ENCODE measurements around the gene COMMD1. TPM values are rescaled to one million over a fixed set of nuclear protein-coding genes. Genes with fewer than 3 reads are reported as not detected.

The COMMD1 gene
- total and polyA plus RNA-seq, 3 experiments from 2014 or later, result 36.4 to 54.6 (median 41.2) TPM

DNA sequence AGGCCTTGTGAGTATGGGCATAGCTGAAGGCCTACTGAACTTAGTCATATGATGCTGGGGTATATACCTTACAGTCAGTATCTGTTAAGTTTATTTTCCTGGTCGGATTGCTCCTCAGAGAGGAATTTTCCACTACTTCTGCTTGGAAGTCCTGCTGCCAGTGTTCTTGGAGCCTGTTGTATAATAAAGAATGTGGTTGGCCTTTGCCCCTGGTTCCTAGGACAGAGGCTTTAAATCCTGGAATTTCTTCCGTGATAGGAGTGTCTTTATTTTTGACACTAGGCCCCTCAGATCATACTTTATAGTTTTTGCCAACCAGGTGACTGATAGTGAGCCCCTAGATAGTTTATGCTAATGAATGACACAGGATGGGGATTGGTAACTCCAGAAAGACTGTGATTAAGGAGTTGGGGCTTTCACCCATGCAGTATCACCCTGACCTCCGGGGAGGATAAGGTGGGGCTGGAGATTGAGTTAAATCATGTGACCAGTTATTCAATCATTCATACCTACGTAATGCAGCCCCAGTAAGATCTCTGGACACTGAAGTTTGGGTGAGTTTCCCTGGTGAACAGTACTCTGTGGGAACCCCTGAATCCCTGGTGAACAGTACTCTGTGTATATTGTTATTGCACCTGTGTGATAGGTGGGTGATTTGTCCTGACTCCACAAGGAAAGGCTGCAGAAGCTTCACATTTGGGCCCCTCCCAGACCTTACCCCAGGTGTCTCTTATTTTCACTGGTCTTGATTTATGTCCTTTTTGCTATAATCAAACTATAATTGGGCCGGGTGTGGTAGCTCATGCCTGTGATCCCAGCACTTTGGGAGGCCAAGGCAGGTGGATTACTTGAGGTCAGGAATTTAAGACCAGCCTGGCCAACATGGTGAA, 56.9 kb downstream of the COMMD1 start:
- H3K27me3 Mint-ChIP-seq, result no peaks in the 10 kb centered on the region
- Histone ChIP-seq H3K4me1 (ENCODE audit: insufficient read depth, low read length) (no peaks in the 10 kb centered on the region), H3K27me3 (ENCODE audit: insufficient read depth, low read length, poor library complexity, severe bottlenecking) (no peaks in the 10 kb centered on the region), H3K9me3 (ENCODE audit: low read length) (no peaks in the 10 kb centered on the region), H3K4me3 (ENCODE audit: low read length) (no peak overlapping the region), H3K36me3 (ENCODE audit: insufficient read depth, low read length) (no peaks in the 10 kb centered on the region), H3K27ac (ENCODE audit: low read depth, low read length) (no peak overlapping the region)
- peaks cover 9 to 15% (median 12%) of the 10 kb centered on the region in 3 donors for H3K4me1 Mint-ChIP-seq
- POLR2A ChIA-PET, result no interaction called here
- no peaks in the 10 kb centered on the region for H3K9me3 Mint-ChIP-seq
- H3K4me3 Mint-ChIP-seq, result no peak overlapping the region
- CTCF ChIA-PET, result no interaction called here
- H3K27ac Mint-ChIP-seq, result no peak overlapping the region
- DNase-seq, result no peak
- peaks cover 0 to 5% (median 3%) of the 10 kb centered on the region in 3 donors for H3K36me3 Mint-ChIP-seq

DNA sequence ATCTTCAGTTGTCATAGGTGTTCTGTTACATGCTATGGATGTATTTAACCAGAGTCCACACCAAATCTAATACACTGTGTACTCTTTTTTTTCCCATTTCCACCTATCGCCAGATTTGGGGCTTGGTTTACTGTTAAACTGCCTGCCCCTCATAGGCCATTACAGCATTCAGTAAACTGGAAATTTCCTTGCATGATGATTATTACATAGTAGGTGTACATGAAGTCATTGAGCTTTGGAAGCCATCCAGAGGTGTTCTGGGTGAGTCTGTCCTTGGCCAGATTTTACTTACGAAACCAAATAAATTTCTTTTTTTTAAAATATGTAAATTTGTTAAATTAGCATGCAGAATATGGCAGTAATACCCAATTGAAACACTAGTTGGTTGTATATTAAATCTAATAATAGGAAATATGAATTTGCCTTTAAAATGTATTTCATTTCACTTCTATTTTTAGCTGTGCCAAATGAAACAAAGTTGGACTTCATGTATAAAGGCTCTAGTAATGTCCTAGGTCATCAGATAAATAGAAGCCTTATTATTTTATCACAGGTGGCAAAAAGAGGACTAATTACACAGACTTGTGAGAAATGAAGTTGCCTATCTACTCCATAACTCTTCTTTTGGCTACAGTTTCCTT, 60.7 kb downstream of the COMMD1 start:
- H3K4me1 ChIP-seq (ENCODE audit: insufficient read depth, low read length), result no peaks in the 10 kb centered on the region
- H3K36me3 Mint-ChIP-seq, result peaks cover 0 to 1% (median 0%) of the 10 kb centered on the region in 3 donors
- no peak overlapping the region for H3K27ac ChIP-seq (ENCODE audit: low read depth, low read length)
- POLR2A ChIA-PET, result no interaction called here
- H3K27me3 Mint-ChIP-seq, result no peaks in the 10 kb centered on the region
- peaks cover 3 to 9% (median 7%) of the 10 kb centered on the region in 3 donors for H3K4me1 Mint-ChIP-seq
- H3K4me3 ChIP-seq (ENCODE audit: low read length), result no peak overlapping the region
- no peaks in the 10 kb centered on the region for H3K36me3 ChIP-seq (ENCODE audit: insufficient read depth, low read length)
- H3K4me3 Mint-ChIP-seq, result no peak overlapping the region
- no peaks in the 10 kb centered on the region for H3K27me3 ChIP-seq (ENCODE audit: insufficient read depth, low read length, poor library complexity, severe bottlenecking)
- no peak for DNase-seq
- no peak overlapping the region for H3K27ac Mint-ChIP-seq
- H3K9me3 Mint-ChIP-seq, result no peaks in the 10 kb centered on the region
- no peaks in the 10 kb centered on the region for H3K9me3 ChIP-seq (ENCODE audit: low read length)
- CTCF ChIA-PET, result no interaction called here

DNA sequence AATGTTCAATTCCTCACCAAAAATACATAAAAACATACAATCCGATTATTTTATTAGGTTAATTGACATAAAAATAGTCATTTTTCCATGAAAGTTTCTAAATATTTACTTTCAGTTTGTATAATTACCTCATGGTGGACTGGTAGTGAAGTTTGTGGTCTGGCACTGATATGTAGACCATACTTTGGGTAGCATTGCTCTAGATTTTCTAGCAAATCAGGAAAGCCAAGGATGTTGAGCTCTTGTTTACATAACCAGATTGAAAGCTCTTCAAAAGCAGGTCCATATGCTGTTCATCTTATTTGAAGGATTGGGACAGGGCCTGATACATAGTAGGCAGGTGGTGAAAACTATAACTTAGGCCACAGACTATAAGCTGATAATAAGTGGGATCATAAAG, 61.8 kb downstream of the COMMD1 start:
- peaks cover 0 to 2% (median 0%) of the 10 kb centered on the region in 3 donors for H3K36me3 Mint-ChIP-seq
- no peak overlapping the region for H3K27ac Mint-ChIP-seq
- no peak overlapping the region for H3K4me3 ChIP-seq (ENCODE audit: low read length)
- H3K4me1 Mint-ChIP-seq, result peaks cover 3 to 9% (median 7%) of the 10 kb centered on the region in 3 donors
- H3K9me3 Mint-ChIP-seq, result no peaks in the 10 kb centered on the region
- ChIA-PET POLR2A (no interaction called here), CTCF (no interaction called here)
- H3K27me3 ChIP-seq (ENCODE audit: insufficient read depth, low read length, poor library complexity, severe bottlenecking), result no peaks in the 10 kb centered on the region
- no peaks in the 10 kb centered on the region for H3K36me3 ChIP-seq (ENCODE audit: insufficient read depth, low read length)
- H3K27me3 Mint-ChIP-seq, result no peaks in the 10 kb centered on the region
- H3K4me1 ChIP-seq (ENCODE audit: insufficient read depth, low read length), result no peaks in the 10 kb centered on the region
- H3K9me3 ChIP-seq (ENCODE audit: low read length), result no peaks in the 10 kb centered on the region
- H3K4me3 Mint-ChIP-seq, result no peak overlapping the region
- H3K27ac ChIP-seq (ENCODE audit: low read depth, low read length), result no peak overlapping the region
- no peak for DNase-seq

DNA sequence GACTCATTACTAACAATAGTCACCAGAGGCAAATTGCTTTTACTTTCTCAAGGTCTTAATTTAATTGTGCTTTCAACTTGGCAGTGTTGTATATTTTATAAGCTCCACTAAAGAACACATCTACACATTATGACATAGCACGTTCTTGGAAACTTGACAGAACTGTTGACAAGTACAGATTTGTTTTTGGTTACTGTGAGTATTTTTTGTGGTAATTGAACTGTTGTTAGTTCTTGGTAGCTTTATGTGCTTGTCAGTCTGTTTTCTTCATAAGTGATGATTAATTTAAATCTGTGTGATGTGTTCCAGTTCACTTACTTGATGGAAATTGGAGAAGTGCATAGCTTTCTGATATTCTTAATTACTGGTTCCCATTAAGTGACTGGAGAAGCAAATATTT, 63.9 kb downstream of the COMMD1 start:
- H3K27ac ChIP-seq (ENCODE audit: low read depth, low read length), result no peak overlapping the region
- H3K27me3 Mint-ChIP-seq, result no peaks in the 10 kb centered on the region
- CTCF ChIA-PET, result no interaction called here

DNA sequence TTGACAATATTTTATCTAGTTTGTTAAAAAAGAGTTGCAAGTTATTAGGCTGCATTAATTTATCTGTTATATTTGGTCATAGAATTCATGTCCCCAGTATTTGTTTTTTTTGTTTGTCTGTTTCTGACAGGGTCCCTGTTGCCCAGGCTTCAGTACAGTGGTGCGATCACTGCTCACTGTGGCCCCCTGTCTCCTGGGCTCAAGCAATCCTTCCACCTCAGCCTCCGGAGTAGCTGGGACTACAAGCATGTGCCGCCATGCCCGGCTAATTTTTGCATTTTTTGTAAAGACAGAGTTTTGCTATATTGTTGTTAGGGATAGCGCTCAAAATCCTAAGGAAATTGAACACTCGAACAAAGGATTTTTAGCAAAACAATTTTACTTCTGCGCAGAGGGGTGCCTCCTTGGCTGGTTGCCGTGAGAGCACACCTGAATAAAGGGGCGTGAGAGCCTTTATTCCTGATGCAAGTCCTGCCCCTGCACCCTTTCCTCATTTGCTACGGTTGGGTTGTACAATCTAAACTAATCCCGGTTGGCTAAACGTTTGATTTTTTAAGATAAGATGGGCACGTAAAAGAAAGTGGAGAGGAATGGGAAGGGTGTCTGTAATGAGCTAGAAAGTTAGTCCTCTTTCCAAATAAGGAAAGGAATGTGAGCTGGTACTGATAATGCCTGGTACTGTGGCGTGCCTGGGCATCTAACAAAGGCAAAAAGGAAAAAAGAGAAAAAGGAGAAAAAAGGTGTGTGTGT, 65.5 kb downstream of the COMMD1 start:
- no peak overlapping the region for H3K4me3 Mint-ChIP-seq
- H3K27ac Mint-ChIP-seq, result peak overlapping the region in 1 of 8 donors; percentile 69
- Histone ChIP-seq H3K36me3 (ENCODE audit: insufficient read depth, low read length) (no peaks in the 10 kb centered on the region), H3K4me1 (ENCODE audit: insufficient read depth, low read length) (no peaks in the 10 kb centered on the region), H3K27me3 (ENCODE audit: insufficient read depth, low read length, poor library complexity, severe bottlenecking) (no peaks in the 10 kb centered on the region), H3K4me3 (ENCODE audit: low read length) (no peak overlapping the region), H3K9me3 (ENCODE audit: low read length) (no peaks in the 10 kb centered on the region), H3K27ac (ENCODE audit: low read depth, low read length) (no peak overlapping the region)
- peaks cover 3 to 16% (median 7%) of the 10 kb centered on the region in 3 donors for H3K4me1 Mint-ChIP-seq
- H3K36me3 Mint-ChIP-seq, result peaks cover 0 to 4% (median 0%) of the 10 kb centered on the region in 3 donors
- H3K27me3 Mint-ChIP-seq, result no peaks in the 10 kb centered on the region
- POLR2A ChIA-PET, result no interaction called here
- DNase-seq, result no peak
- H3K9me3 Mint-ChIP-seq, result no peaks in the 10 kb centered on the region
- CTCF ChIA-PET, result no interaction called here

More for the DNA sequence above, 63.9 kb downstream of the COMMD1 start:
- H3K36me3 Mint-ChIP-seq, result peaks cover 0 to 2% (median 0%) of the 10 kb centered on the region in 3 donors
- Histone ChIP-seq H3K9me3 (ENCODE audit: low read length) (no peaks in the 10 kb centered on the region), H3K4me3 (ENCODE audit: low read length) (no peak overlapping the region), H3K4me1 (ENCODE audit: insufficient read depth, low read length) (no peaks in the 10 kb centered on the region), H3K36me3 (ENCODE audit: insufficient read depth, low read length) (no peaks in the 10 kb centered on the region), H3K27me3 (ENCODE audit: insufficient read depth, low read length, poor library complexity, severe bottlenecking) (no peaks in the 10 kb centered on the region)
- DNase-seq, result no peak
- no peaks in the 10 kb centered on the region for H3K9me3 Mint-ChIP-seq
- H3K4me3 Mint-ChIP-seq, result no peak overlapping the region
- peaks cover 3 to 9% (median 7%) of the 10 kb centered on the region in 3 donors for H3K4me1 Mint-ChIP-seq
- H3K27ac Mint-ChIP-seq, result no peak overlapping the region
- POLR2A ChIA-PET, result no interaction called here

DNA sequence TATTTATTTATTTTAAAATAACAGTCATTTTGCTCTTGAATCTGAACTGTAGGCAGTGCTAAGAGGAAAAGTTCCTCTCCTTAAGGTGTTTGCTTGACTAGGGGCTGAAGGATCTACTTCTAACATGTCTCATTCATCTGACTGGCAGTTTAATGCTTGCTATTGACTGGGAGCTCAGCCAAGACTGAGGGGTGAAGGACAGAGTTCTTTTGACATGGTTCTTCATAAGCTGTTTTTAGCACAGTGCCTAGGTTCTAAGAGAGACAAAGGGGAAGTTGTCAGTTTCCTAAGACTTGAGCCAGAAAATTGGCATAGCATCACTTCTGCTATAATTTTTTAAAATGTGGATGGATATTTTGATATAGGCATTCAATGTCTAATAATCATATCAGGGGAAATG, 73.0 kb downstream of the COMMD1 start:
- H3K27ac Mint-ChIP-seq, result peak overlapping the region in 4 of 8 donors; percentile 1 to 63 (median 45)
- ChIA-PET CTCF (no interaction called here), POLR2A (no interaction called here)
- Histone ChIP-seq H3K27ac (ENCODE audit: low read depth, low read length) (no peak overlapping the region), H3K4me3 (ENCODE audit: low read length) (no peak overlapping the region), H3K27me3 (ENCODE audit: insufficient read depth, low read length, poor library complexity, severe bottlenecking) (no peaks in the 10 kb centered on the region), H3K9me3 (ENCODE audit: low read length) (no peaks in the 10 kb centered on the region), H3K36me3 (ENCODE audit: insufficient read depth, low read length) (no peaks in the 10 kb centered on the region), H3K4me1 (ENCODE audit: insufficient read depth, low read length) (no peaks in the 10 kb centered on the region)
- peaks cover 0 to 15% (median 2%) of the 10 kb centered on the region in 3 donors for H3K4me1 Mint-ChIP-seq
- H3K36me3 Mint-ChIP-seq, result peaks cover 4 to 24% (median 7%) of the 10 kb centered on the region in 3 donors
- H3K27me3 Mint-ChIP-seq, result no peaks in the 10 kb centered on the region
- H3K9me3 Mint-ChIP-seq, result peaks cover 4 to 21% (median 17%) of the 10 kb centered on the region in 5 donors
- DNase-seq, result no peak
- H3K4me3 Mint-ChIP-seq, result no peak overlapping the region

DNA sequence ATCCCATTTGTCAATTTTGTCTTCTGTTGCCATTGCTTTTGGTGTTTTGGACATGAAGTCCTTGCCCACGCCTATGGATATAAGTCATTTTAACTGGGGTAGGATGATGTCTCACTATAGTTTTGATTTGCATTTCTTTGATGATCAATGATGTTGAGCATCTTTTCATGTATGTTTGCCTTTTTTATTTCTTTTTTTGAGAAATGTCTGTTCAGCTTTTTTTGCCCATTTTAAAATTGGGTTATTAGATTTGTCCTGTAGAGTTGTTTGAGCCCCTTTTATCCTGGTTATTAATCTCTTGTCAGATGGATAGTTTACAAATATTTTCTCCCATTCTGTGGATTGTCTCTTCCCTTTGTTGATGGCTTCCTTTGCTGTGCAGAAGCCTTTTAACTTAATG, 75.3 kb downstream of the COMMD1 start:
- H3K4me3 Mint-ChIP-seq, result no peak overlapping the region

More for the DNA sequence above, 75.3 kb downstream of the COMMD1 start:
- H3K9me3 Mint-ChIP-seq, result peaks cover 4 to 21% (median 20%) of the 10 kb centered on the region in 5 donors
- Histone ChIP-seq H3K9me3 (ENCODE audit: low read length) (no peaks in the 10 kb centered on the region), H3K36me3 (ENCODE audit: insufficient read depth, low read length) (no peaks in the 10 kb centered on the region), H3K27me3 (ENCODE audit: insufficient read depth, low read length, poor library complexity, severe bottlenecking) (no peaks in the 10 kb centered on the region), H3K4me3 (ENCODE audit: low read length) (no peak overlapping the region), H3K27ac (ENCODE audit: low read depth, low read length) (no peak overlapping the region), H3K4me1 (ENCODE audit: insufficient read depth, low read length) (no peaks in the 10 kb centered on the region)
- no peaks in the 10 kb centered on the region for H3K27me3 Mint-ChIP-seq
- peaks cover 4 to 32% (median 6%) of the 10 kb centered on the region in 3 donors for H3K36me3 Mint-ChIP-seq
- H3K27ac Mint-ChIP-seq, result no peak overlapping the region
- DNase-seq, result no peak
- peaks cover 3 to 12% (median 4%) of the 10 kb centered on the region in 3 donors for H3K4me1 Mint-ChIP-seq
- POLR2A ChIA-PET, result no interaction called here
- CTCF ChIA-PET, result no interaction called here
